Tibial artery (tissue), 4 donors: Measurements from ENCODE around the gene USE1.

Source experiments
- DNase-seq, 2 donors: peaks; one replicate each; pipeline ENCODE4 v3.0.0-alpha.2; 2019
- H3K27ac ChIP-seq, 2 donors: fragments of 200-600 bp; sonication (generic) in 1 of 2; 1 replicate in 1 of 2; 2 replicates in 1 of 2; pipeline ENCODE4 v1.5.1; 2018 to 2019; ENCODE audit warnings: mild to moderate bottlenecking in 1 of 2
- H3K27me3 ChIP-seq, 2 donors: fragments of 200-600 bp; sonication (generic) in 1 of 2; one replicate each; pipeline versions ENCODE4 v1.5.1 to v1.6.0; 2016 to 2019
- H3K36me3 ChIP-seq, 3 donors: fragments of 200-600 bp; sonication (generic) in 2 of 3; one replicate each; pipeline ENCODE4 v1.5.1; 2016 to 2019; ENCODE audit warnings: mild to moderate bottlenecking in 2 of 3
- H3K4me1 ChIP-seq, 4 donors: fragments of 200-600 bp; sonication (generic) in 2 of 4; 1 replicate in 3 of 4; 2 replicates in 1 of 4; pipeline ENCODE4 v1.5.1; 2016 to 2019
- H3K4me3 ChIP-seq, 2 donors: fragments of 200-600 bp; sonication (generic) in 1 of 2; 1 replicate in 1 of 2; 2 replicates in 1 of 2; pipeline ENCODE4 v1.5.1; 2018 to 2019; ENCODE audit warnings: mild to moderate bottlenecking in 2 of 2
- H3K9me3 ChIP-seq, 3 donors: fragments of 200-600 bp; sonication (generic) in 1 of 3; one replicate each; pipeline ENCODE4 v1.5.1; 2016 to 2019
- CTCF ChIP-seq, 2 experiments: fragments of 200-600 bp in 1 of 2; fragments of 450-650 bp in 1 of 2; IDR thresholded peaks; one replicate each; pipeline ENCODE4 v1.5.1; 2017 to 2019; ENCODE audit warnings: antibody characterized with exemption in 2 of 2, mild to moderate bottlenecking in 1 of 2, moderate library complexity in 1 of 2
- intact Hi-C: fragments of 100-400 bp; cut with DNase I; formaldehyde crosslinking; loops from one replicate; pipeline ENCODE4 v1.15.0; 2023; ENCODE audit warnings: low total_unique reads

USE1 gene

DNA sequence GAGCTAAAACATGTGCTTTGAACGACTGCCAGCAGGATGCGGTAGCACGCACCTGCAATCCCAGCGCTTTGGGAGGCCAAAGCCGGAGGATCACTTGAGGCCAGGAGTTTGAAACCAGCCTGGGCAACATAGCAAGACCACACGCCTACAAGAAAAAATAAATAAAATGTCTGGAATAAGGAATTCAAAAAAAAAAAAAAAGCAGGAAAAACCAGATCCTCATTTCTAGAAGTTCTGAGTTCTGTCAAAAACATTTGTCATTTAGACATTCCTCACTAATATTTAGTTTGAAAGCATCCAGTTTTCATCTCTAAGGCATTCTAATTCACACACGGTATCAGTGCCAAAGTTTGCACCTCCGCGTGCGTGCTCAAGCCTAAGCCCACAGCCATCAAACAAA, 36.9 kb upstream of the USE1 start:
- H3K9me3 ChIP-seq = no peaks in the 10 kb centered on the region
- no peaks in the 10 kb centered on the region for H3K4me1 ChIP-seq
- no peaks in the 10 kb centered on the region for H3K27me3 ChIP-seq
- no peak for TF ChIP-seq CTCF (IDR thresholded peaks at IDR 0.05)
- H3K4me3 ChIP-seq = no peak overlapping the region
- peaks cover 76 to 99% (median 81%) of the 10 kb centered on the region in 3 donors for H3K36me3 ChIP-seq
- DNase-seq = no peak
- no peak overlapping the region for H3K27ac ChIP-seq
- intact Hi-C loops = no loop called here

DNA sequence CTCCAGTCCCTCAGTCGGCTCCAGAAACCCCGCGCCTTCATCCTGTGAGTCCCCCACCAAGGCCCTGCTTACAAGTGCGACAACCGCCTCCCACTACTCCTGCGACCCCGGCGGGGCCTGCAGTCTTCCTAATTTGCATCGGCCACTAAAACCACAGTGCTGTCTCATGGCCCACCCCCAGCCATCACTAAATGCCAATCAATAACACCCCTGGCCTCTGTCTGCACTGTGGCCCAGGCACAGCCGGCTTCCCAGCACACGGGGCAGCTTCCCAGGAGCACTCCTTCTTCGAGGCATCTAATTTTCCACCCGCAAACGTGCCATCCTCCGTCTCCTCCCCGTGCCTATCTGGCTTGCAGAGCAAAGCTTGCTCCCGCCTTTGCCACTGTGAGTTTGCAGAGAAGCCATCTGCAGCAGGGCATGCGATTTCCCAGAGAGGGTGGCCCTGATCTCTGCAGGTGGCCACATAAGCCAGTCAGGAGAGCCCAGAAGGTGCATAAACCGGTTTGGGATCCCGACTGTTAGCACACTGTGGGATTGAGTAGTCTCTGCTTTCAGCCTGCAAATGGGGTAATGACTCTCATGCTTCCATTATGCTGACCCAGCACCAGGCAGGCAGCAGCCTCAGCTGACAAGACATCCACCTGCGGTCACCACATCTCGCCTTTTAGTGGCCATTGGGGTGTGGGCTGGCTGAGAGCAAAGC, 34.0 kb upstream of the USE1 start:
- DNase-seq = no peak
- H3K9me3 ChIP-seq = no peaks in the 10 kb centered on the region
- H3K4me3 ChIP-seq = no peak overlapping the region
- intact Hi-C loops = no loop called here
- TF ChIP-seq CTCF (IDR thresholded peaks at IDR 0.05) = no peak
- peaks cover 71 to 99% (median 78%) of the 10 kb centered on the region in 3 donors for H3K36me3 ChIP-seq
- no peaks in the 10 kb centered on the region for H3K4me1 ChIP-seq
- H3K27me3 ChIP-seq = no peaks in the 10 kb centered on the region
- H3K27ac ChIP-seq = no peak overlapping the region

DNA sequence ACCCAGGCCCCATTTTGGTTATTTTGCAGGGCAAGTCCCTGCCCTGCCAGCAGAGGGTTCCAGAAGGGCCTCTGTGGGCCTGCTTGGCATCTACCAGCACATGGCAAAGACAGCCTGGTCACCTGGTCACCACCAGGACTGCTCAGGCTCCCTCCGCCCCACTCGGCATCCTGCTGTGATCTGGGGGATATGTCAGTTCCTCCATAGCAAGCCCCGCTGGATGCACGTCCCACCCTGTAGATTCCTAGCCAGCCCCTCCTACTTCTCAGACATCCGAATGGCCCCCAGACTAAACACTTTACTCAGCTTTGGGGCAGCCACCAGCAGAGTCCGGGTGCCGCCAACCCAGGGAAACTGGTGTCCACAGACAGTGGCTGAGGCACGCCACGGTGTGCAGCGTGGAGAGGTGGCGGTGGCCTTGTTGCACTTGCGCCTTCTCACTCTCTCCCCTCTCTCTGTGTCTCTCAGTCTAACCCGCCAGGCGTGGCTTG, 31.8 kb upstream of the USE1 start:
- H3K4me1 ChIP-seq = no peaks in the 10 kb centered on the region
- H3K4me3 ChIP-seq = no peak overlapping the region
- intact Hi-C loops = no loop called here
- H3K27ac ChIP-seq = no peak overlapping the region
- DNase-seq = no peak
- no peak for TF ChIP-seq CTCF (IDR thresholded peaks at IDR 0.05)
- no peaks in the 10 kb centered on the region for H3K9me3 ChIP-seq
- H3K27me3 ChIP-seq = no peaks in the 10 kb centered on the region
- H3K36me3 ChIP-seq = peaks cover 71 to 99% (median 77%) of the 10 kb centered on the region in 3 donors

GRCh38 chr19:17183858-17184321, 31.3 kb upstream of the USE1 start:
- H3K27me3 ChIP-seq = no peaks in the 10 kb centered on the region
- intact Hi-C loops = no loop called here
- no peaks in the 10 kb centered on the region for H3K4me1 ChIP-seq
- H3K4me3 ChIP-seq = no peak overlapping the region
- no peak overlapping the region for H3K27ac ChIP-seq
- no peak for DNase-seq
- TF ChIP-seq CTCF (IDR thresholded peaks at IDR 0.05) = no peak
- H3K36me3 ChIP-seq = peaks cover 74 to 99% (median 77%) of the 10 kb centered on the region in 3 donors
- H3K9me3 ChIP-seq = no peaks in the 10 kb centered on the region

DNA sequence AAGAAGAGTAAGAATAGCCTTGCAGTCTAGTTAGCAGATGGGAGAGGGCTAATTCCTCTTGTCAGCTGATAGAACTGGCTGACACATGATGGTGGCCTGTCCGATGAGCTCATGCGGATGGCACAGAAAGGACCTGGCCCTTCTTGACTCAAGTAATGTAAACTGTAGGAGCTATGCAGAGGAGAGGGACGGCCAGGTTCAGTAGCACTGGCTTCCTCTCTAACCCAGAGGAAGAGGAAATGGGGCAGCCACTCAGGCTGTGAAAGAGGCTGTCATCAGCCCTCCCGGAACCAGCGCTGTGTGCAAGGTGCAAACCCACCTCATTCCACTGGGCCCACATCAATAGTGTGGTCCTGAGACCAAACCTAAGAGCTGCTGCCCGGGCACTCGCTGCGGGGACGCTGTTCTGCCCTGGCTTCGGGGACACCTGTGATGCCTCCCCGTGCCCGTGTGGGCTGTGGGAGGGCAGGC, 30.8 kb upstream of the USE1 start:
- H3K27me3 ChIP-seq = no peaks in the 10 kb centered on the region
- peaks cover 79 to 99% (median 82%) of the 10 kb centered on the region in 3 donors for H3K36me3 ChIP-seq
- H3K4me1 ChIP-seq = no peaks in the 10 kb centered on the region
- no peak for DNase-seq
- no peak overlapping the region for H3K27ac ChIP-seq
- intact Hi-C loops = no loop called here
- no peaks in the 10 kb centered on the region for H3K9me3 ChIP-seq
- no peak overlapping the region for H3K4me3 ChIP-seq
- no peak for TF ChIP-seq CTCF (IDR thresholded peaks at IDR 0.05)
